Gastrocnemius medialis (tissue), 4 donors: ENCODE data around the gene KAZN. TPM values are rescaled to one million over a fixed set of nuclear protein-coding genes. Genes with fewer than 3 reads are reported as not detected.

Experiments
- ATAC-seq, 2 donors: fragments of 150-250 bp; one replicate each; pipeline ENCODE4 v1.9.1; 2016
- DNase-seq, 2 donors: peaks; one replicate each; pipeline ENCODE4 v3.0.0-alpha.2; 2019
- H3K27ac ChIP-seq, 4 donors: fragments of 200-600 bp; sonication (generic); 1 replicate in 1 of 4; 2 replicates in 3 of 4; pipeline ENCODE4 v1.5.1; 2016 to 2018; ENCODE audit warnings: mild to moderate bottlenecking in 2 of 4, moderate library complexity in 1 of 4
- H3K27me3 ChIP-seq, 3 donors: fragments of 200-600 bp; sonication (generic) in 2 of 3; 1 replicate in 1 of 3; 2 replicates in 2 of 3; pipeline versions ENCODE4 v1.5.1 to v1.6.0; 2016 to 2019; ENCODE audit warnings: mild to moderate bottlenecking in 1 of 3, moderate library complexity in 1 of 3
- H3K36me3 ChIP-seq, 2 donors: fragments of 200-600 bp; sonication (generic) in 1 of 2; one replicate each; pipeline ENCODE4 v1.5.1; 2017 to 2018
- H3K4me1 ChIP-seq, 2 donors: fragments of 200-600 bp; sonication (generic) in 1 of 2; one replicate each; pipeline ENCODE4 v1.5.1; 2016 to 2017; ENCODE audit warnings: mild to moderate bottlenecking in 2 of 2
- H3K4me3 ChIP-seq, 4 donors: fragments of 200-600 bp; sonication (generic) in 3 of 4; 1 replicate in 1 of 4; 2 replicates in 3 of 4; pipeline ENCODE4 v1.5.1; 2016 to 2019; ENCODE audit warnings: mild to moderate bottlenecking in 2 of 4
- H3K9me3 ChIP-seq, 3 donors: fragments of 200-600 bp; sonication (generic) in 2 of 3; 1 replicate in 1 of 3; 2 replicates in 2 of 3; pipeline ENCODE4 v1.5.1; 2016 to 2019
- POLR2A ChIP-seq, 2 donors: fragments of 450-650 bp; IDR thresholded peaks; one replicate each; pipeline ENCODE4 v1.6.1; 2017; ENCODE audit warnings: antibody characterized with exemption in 2 of 2, mild to moderate bottlenecking in 2 of 2, moderate library complexity in 2 of 2
- in situ Hi-C, 4 donors: fragments of 200-750 bp; cut with MboI; loops; one replicate each; pipeline versions ENCODE4 v1.15.0 to v1.8.0; 2017; ENCODE audit warnings: low sequenced_read_pairs in 4 of 4
- intact Hi-C: fragments of 100-400 bp; cut with DNase I; formaldehyde crosslinking; loops from one replicate; pipeline ENCODE4 v1.15.1; 2023; ENCODE audit warnings: low total_unique reads
- total RNA-seq, 4 donors: library from RNA; depleted of rRNA; stranded (reverse); fragments of >200 nt; gene quantifications; one replicate each; pipeline versions ENCODE4 v1.1.0 to v1.2.3, GENCODE V29; 2016
- TF ChIP-seq, protein P1 (sequence below), 5 experiments: fragments of 450-650 bp in 3 of 5; fragments of 200-600 bp in 2 of 5; sonication (generic) in 2 of 5; IDR thresholded peaks in 4 of 5; conservative IDR thresholded peaks in 1 of 5; 1 replicate in 4 of 5; 2 replicates in 1 of 5; pipeline ENCODE4 v1.5.1; 2016 to 2019; ENCODE audit warnings: antibody characterized with exemption in 5 of 5, mild to moderate bottlenecking in 3 of 5, moderate library complexity in 3 of 5

The KAZN gene
- total RNA-seq, 4 donors from 2014 or later: 0.05 to 2.2 (median 1.00) TPM

DNA sequence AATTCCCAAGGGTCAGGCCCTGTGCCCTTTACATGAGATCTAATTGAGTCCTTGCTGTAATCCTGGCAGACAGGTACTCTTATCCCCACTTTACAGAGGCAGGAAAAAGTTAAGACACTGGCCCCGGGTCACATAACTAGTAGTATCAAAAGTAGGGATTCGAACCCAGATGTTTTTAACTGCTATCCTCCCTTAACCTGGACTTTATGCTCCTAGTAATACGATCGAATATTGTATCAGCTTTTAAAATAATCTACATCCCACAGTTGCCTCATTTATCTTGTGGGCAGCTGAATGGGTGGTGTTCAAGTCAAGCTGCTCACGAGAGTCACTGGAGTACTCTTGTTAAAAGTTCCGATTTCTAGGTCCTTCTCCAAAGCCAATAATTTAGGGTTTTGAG is 529.6 kb downstream of the KAZN start:
- no peak for TF ChIP-seq POLR2A (IDR thresholded peaks at IDR 0.05)
- TF ChIP-seq, protein P1, sequence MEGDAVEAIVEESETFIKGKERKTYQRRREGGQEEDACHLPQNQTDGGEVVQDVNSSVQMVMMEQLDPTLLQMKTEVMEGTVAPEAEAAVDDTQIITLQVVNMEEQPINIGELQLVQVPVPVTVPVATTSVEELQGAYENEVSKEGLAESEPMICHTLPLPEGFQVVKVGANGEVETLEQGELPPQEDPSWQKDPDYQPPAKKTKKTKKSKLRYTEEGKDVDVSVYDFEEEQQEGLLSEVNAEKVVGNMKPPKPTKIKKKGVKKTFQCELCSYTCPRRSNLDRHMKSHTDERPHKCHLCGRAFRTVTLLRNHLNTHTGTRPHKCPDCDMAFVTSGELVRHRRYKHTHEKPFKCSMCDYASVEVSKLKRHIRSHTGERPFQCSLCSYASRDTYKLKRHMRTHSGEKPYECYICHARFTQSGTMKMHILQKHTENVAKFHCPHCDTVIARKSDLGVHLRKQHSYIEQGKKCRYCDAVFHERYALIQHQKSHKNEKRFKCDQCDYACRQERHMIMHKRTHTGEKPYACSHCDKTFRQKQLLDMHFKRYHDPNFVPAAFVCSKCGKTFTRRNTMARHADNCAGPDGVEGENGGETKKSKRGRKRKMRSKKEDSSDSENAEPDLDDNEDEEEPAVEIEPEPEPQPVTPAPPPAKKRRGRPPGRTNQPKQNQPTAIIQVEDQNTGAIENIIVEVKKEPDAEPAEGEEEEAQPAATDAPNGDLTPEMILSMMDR (IDR thresholded peaks at IDR 0.05 in 4 of 5, conservative IDR thresholded peaks at IDR 0.05 in 1 of 5): no peak
- Histone ChIP-seq H3K36me3 (no peaks in the 10 kb centered on the region), H3K4me3 (no peak overlapping the region), H3K27me3 (no peaks in the 10 kb centered on the region), H3K27ac (no peak overlapping the region), H3K9me3 (no peaks in the 10 kb centered on the region), H3K4me1 (no peaks in the 10 kb centered on the region)
- DNase-seq (no peak), ATAC-seq (no peak)
- in situ Hi-C loops (loop anchor here in 3 of 4 donors (5.0 to 25.0 kb wide), 3 partner anchors 174 to 309 kb away; partner anchors contain the start of gene CTRC (in 1 of the 3)), intact Hi-C loops (loop anchor here (2.0 to 10.0 kb wide), 2 partner anchors 147 to 177 kb away; no protein-coding TSS in a partner anchor)

DNA sequence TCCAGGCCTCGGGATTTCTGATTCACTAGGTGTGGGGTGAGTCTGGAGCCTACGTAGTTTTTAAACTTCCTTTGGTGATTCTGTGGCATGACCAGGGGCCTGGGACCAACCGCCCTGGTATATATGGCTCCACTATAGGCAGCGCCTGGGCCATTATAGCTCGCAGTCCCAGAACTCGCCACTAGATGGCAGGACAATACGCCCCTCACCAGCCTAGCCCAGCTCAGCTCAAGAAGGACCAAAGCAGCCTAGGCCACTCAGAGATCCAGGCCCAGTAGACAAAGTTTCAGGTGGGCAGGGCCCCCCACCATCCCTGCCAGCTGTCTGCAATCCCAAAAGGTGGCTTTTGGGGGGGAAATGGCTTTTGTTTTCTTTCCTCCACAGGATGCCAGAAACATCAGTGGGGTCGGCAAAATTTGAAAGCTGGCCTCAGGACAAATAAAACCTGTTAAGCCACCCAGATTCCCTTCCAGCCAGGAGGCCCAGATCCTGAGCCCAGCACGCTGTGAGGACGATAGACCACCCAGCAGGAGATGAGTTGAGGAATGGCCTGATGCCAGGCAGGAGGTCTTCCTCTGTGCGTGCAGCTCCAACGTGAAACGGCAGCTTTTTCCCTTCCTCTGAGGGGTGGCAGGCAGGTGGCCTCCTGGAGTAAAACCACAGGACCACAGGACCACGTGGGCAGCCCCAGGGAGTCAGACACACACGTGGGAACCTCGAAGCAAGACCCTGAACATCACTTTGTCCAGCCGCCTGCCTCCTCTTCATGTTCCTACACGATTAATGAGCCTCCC is 530.2 kb downstream of the KAZN start:
- no peaks in the 10 kb centered on the region for H3K27me3 ChIP-seq
- H3K9me3 ChIP-seq: no peaks in the 10 kb centered on the region
- ATAC-seq (peak in 1 of 2 donors; percentile 53), DNase-seq (peak; percentile 11 to 17)
- H3K4me1 ChIP-seq: no peaks in the 10 kb centered on the region
- intact Hi-C loops (loop anchor here (2.0 to 10.0 kb wide), 2 partner anchors 146 to 176 kb away; no protein-coding TSS in a partner anchor), in situ Hi-C loops (loop anchor here in 3 of 4 donors (5.0 to 25.0 kb wide), 3 partner anchors 174 to 309 kb away; partner anchors contain the start of gene CTRC (in 1 of the 3))
- H3K4me3 ChIP-seq: no peak overlapping the region
- H3K36me3 ChIP-seq: no peaks in the 10 kb centered on the region
- H3K27ac ChIP-seq: no peak overlapping the region
- TF ChIP-seq, protein P1 (IDR thresholded peaks at IDR 0.05 in 4 of 5, conservative IDR thresholded peaks at IDR 0.05 in 1 of 5): peak; percentile 19 to 73 (median 58)
- TF ChIP-seq POLR2A (IDR thresholded peaks at IDR 0.05): no peak

DNA sequence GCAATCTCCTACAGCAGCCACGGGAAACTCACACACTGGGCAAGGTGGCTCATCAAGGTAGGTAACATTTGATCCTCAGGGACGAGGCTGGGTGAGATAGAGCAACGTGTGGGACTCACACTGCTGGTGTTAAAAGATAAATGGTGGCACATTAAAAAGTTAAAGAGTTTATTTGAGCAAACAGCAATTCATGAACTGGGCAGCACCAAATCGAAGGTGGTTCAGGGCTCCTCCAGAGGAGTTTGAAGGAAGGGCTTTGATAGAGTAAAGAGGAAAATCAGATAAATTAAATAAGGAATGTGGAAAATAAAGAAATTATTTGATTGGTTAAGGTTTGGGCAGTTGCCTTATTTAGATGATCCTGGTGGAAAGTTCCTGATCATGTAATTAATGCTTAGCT is 531.5 kb downstream of the KAZN start:
- in situ Hi-C loops: loop anchor here in 3 of 4 donors (5.0 to 25.0 kb wide), 3 partner anchors 172 to 307 kb away; partner anchors contain the start of gene CTRC (in 1 of the 3)
- intact Hi-C loops: loop anchor here (2.0 to 10.0 kb wide), 2 partner anchors 145 to 175 kb away; no protein-coding TSS in a partner anchor
- no peak for ATAC-seq
- no peak for DNase-seq
- no peaks in the 10 kb centered on the region for H3K9me3 ChIP-seq
- TF ChIP-seq, protein P1 (IDR thresholded peaks at IDR 0.05 in 4 of 5, conservative IDR thresholded peaks at IDR 0.05 in 1 of 5): no peak
- no peak for TF ChIP-seq POLR2A (IDR thresholded peaks at IDR 0.05)
- no peaks in the 10 kb centered on the region for H3K36me3 ChIP-seq
- no peaks in the 10 kb centered on the region for H3K27me3 ChIP-seq
- H3K4me3 ChIP-seq: no peak overlapping the region
- no peaks in the 10 kb centered on the region for H3K4me1 ChIP-seq
- no peak overlapping the region for H3K27ac ChIP-seq

DNA sequence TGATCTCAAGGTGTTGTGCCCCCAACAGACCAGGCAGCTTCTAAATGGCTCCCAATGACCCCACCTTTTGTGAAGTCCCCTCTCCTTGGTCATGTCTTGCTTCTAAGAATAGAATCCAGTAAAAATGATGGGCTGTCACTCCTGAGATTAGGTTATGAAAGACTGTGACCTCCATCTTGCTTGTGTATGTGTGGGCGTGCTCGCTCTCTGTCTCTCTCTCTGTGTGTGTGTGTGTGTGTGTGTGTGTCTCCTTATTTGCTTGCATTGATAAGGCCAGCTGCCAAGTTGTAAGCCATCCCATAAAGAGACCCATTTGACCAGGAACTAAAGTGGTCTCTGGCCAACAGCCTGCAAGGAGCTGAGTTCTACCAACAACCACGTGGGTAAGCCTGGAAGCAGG is 532.1 kb downstream of the KAZN start:
- TF ChIP-seq POLR2A (IDR thresholded peaks at IDR 0.05): no peak
- Histone ChIP-seq H3K27ac (no peak overlapping the region), H3K4me1 (no peaks in the 10 kb centered on the region), H3K36me3 (no peaks in the 10 kb centered on the region), H3K27me3 (no peaks in the 10 kb centered on the region), H3K4me3 (no peak overlapping the region), H3K9me3 (no peaks in the 10 kb centered on the region)
- ATAC-seq: no peak
- DNase-seq: no peak
- in situ Hi-C loops (loop anchor here in 1 of 4 donors (25.0 kb wide), 1 partner anchor 307 kb away; the partner anchor contains the start of gene CTRC), intact Hi-C loops (no loop called here)

DNA sequence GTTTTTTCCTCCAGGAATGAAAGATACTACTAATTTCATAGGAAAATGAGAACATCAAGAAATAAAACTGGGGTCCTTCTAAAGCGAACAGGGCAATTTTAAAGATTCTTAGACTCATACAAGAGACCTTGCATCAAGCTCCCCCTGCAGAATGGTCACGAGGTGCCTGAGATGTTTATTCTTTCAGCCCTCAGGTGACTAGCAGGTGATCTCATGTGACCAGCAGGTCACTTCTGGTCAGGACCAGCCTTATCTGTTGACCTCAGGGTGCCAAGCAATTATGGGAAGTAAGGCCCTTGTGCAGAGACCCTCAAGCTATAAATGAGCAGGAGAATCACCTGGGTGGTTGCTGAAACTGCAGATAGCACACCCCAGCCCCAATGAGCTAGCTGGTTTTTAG is 534.5 kb downstream of the KAZN start:
- no peaks in the 10 kb centered on the region for H3K36me3 ChIP-seq
- in situ Hi-C loops: loop anchor here in 1 of 4 donors (25.0 kb wide), 1 partner anchor 304 kb away; the partner anchor contains the start of gene CTRC

More for the DNA sequence above, 534.5 kb downstream of the KAZN start:
- TF ChIP-seq POLR2A (IDR thresholded peaks at IDR 0.05): no peak
- TF ChIP-seq, protein P1 (IDR thresholded peaks at IDR 0.05 in 4 of 5, conservative IDR thresholded peaks at IDR 0.05 in 1 of 5): no peak
- DNase-seq: no peak
- Histone ChIP-seq H3K27me3 (no peaks in the 10 kb centered on the region), H3K4me3 (no peak overlapping the region), H3K4me1 (no peaks in the 10 kb centered on the region), H3K27ac (no peak overlapping the region), H3K9me3 (no peaks in the 10 kb centered on the region)
- intact Hi-C loops: no loop called here
- ATAC-seq: no peak
